ENCODE data around the gene ZNF552. TPM values are rescaled to one million over a fixed set of nuclear protein-coding genes. Genes with fewer than 3 reads are reported as not detected.

Gene ZNF552
- total RNA-seq, 1 experiment from 2014 or later: 9.2 TPM

- no peaks in the 10 kb centered on the region for H3K79me1 ChIP-seq (ENCODE audit: insufficient read depth, low read depth, low read length, poor library complexity, severe bottlenecking)
- no peak overlapping the region for H2BK5ac ChIP-seq (ENCODE audit: insufficient read length, low read length)
- H2BK15ac ChIP-seq (ENCODE audit: low read depth, low read length): no peak overlapping the region
- no peak overlapping the region for H2BK12ac ChIP-seq (ENCODE audit: insufficient read length, low read depth, low read length)
- no peak overlapping the region for H3K18ac ChIP-seq (ENCODE audit: insufficient read length, low read depth, low read length)
- H4K5ac ChIP-seq (ENCODE audit: insufficient read length, low read depth, low read length): no peak overlapping the region
- no peaks in the 10 kb centered on the region for H3K9me3 ChIP-seq (ENCODE audit: control insufficient read depth, low read depth, low read length)
- H2AK5ac ChIP-seq (ENCODE audit: insufficient read length, low read length): no peak overlapping the region
- H3K4me1 ChIP-seq (ENCODE audit: insufficient read depth, low read length): no peaks in the 10 kb centered on the region
- no CpG with 5 or more reads among the region's 2 CpGs for WGBS (ENCODE audit: extremely low coverage, insufficient read length, low lambda C conversion rate)
- Mint-ChIP-seq H3K9me3 (peaks cover 0 to 3% of the 10 kb centered on the region in 2 experiments; a peak in 1 of 5 replicates), H3K27ac (no peak overlapping the region), H3K4me1 (no peaks in the 10 kb centered on the region), H3K27me3 (ENCODE audit: low read depth) (no peaks in the 10 kb centered on the region), H3K4me3 (no peak overlapping the region), H3K36me3 (ENCODE audit: insufficient read depth in 1 of 3, low read depth in 3 of 3) (peaks cover 50 to 82% (median 73%) of the 10 kb centered on the region in 3 experiments)
- H3K4ac ChIP-seq (ENCODE audit: low read depth, low read length): no peak overlapping the region
- H3K23me2 ChIP-seq (ENCODE audit: insufficient read length, low read depth, low read length, poor library complexity, severe bottlenecking): no peaks in the 10 kb centered on the region
- no peak overlapping the region for H2AFZ ChIP-seq (ENCODE audit: low read length)
- no peak overlapping the region for H3K56ac ChIP-seq (ENCODE audit: insufficient read length, low read depth, low read length)
- no peaks in the 10 kb centered on the region for H3K27me3 ChIP-seq (ENCODE audit: insufficient read depth, low read length)
- H2BK20ac ChIP-seq (ENCODE audit: low read depth, low read length, poor library complexity, severe bottlenecking): no peak overlapping the region
- H3K27ac ChIP-seq (ENCODE audit: insufficient read length, low read depth, low read length): no peak overlapping the region
- no peak overlapping the region for H3T11ph ChIP-seq (ENCODE audit: low read length)
- no peak overlapping the region for H3K23ac ChIP-seq (ENCODE audit: insufficient read length, low read depth, low read length)
- no peak overlapping the region for H3K9ac ChIP-seq (ENCODE audit: extremely low read depth, insufficient read length, low read length)
- TF ChIP-seq CTCF (conservative IDR thresholded peaks at IDR 0.05): no peak
- H4K91ac ChIP-seq (ENCODE audit: insufficient read length, low read depth, low read length): no peak overlapping the region
- no peaks in the 10 kb centered on the region for H3K79me2 ChIP-seq (ENCODE audit: insufficient read depth, low read length)
- no peak overlapping the region for H3K4me2 ChIP-seq (ENCODE audit: insufficient read depth, insufficient read length, low read length)
- H4K8ac ChIP-seq (replicated peaks; ENCODE audit: insufficient read length, low read depth, low read length): no peak overlapping the region
- no peak for DNase-seq
- no peak overlapping the region for H3K14ac ChIP-seq (ENCODE audit: insufficient read depth, low read length)
- H2BK120ac ChIP-seq (ENCODE audit: low read depth, low read length, poor library complexity, severe bottlenecking): no peak overlapping the region
- no peaks in the 10 kb centered on the region for H4K20me1 ChIP-seq (ENCODE audit: control insufficient read depth, insufficient read depth, insufficient read length)
These were observed 55.6 kb downstream of the ZNF552 start for GRCh38 chr19:57759096-57759495.

All from H9 (cell line).